Mesenteric fat pad (tissue), 1 donor: ENCODE measurements around the gene NRDE2. TPM values are rescaled to one million over a fixed set of nuclear protein-coding genes. Genes with fewer than 3 reads are reported as not detected.
"Not testable (repeated sequence)": the region's sequence is repeated elsewhere in the genome, so short reads cannot be mapped to it uniquely, and the experiment has no call there.

ENCODE experiments used
- DNase-seq: peaks from one replicate; pipeline ENCODE4 v3.0.0-alpha.2; 2020; ENCODE audit warnings: low spot score
- total RNA-seq: library from RNA; stranded (reverse); fragmentation: NEBNext Ultra II Directional; extraction: Animal tissue kit (Norgen Biotek cat#: 25700); gene quantifications from one replicate; pipeline ENCODE4 v1.2.1, GENCODE V29; 2021
- donor health status: DM: yes; HTN: yes; CAD: no.

Gene NRDE2
- total RNA-seq, 1 donor from 2014 or later, result 17.2 TPM

- DNase-seq, result no peak
Measured at GRCh38 chr14:90342327-90342726, 10.6 kb upstream of the NRDE2 start.

DNA sequence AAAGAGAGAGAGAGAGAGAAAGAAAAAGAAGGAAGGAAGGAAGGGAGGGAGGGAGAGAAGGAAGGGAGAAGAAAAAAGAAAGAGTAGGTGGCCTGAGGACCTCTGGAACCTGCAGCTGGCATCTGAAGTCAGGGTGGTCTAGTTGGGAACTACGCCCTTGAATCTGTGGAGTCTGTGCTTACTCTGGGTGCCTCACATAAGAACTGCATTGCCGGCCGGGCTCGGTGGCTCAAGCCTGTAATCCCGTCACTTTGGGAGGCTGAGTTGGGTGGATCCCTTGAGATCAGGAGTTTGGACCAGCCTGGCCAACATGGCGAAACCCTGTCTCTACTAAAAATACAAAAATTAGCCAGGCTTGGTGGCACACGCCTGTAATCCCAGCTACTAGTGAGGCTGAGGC lies 10.0 kb upstream of the NRDE2 start:
- DNase-seq, result no peak

DNA sequence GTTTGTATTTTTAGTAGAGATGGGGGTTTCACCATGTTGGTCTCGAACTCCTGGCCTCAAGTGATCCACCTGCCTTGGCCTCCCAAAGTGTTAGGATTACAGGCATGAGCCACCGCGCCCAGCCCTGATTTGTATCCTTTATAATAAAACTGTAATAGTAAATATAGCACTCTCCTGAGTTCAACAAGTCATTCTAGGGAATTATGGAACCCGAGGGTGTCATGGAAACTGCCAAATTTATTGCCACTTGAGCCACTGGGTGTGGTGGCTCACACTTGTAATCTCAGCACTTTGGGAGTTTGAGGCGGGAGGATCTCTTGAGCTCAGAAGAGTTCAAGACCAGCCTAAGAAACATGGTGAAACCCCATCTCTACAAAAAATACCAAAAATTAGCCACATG lies 9.5 kb upstream of the NRDE2 start:
- DNase-seq, result not testable (repeated sequence)

GRCh38 chr14:90336985-90337384 lies 5.2 kb upstream of the NRDE2 start:
- DNase-seq, result no peak

DNA sequence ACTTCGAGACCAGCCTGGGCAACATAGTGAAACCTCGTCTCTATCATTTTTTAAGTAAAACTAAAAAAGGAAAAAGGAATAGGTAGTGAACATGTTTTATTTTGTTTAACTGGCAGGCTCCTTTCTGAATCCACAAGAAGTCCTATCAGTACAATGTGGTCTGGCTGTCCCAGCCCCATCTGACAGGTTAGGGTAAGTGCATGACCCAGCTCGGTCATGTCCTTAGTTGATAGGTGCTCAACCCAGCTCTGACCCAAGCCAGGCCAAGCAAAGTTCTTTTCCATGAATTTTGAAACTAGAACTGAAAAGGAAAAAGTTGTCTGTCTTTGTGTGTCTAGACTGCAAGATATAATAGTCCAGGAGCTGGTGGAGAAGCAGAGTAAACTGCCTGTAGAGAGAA lies 4.7 kb upstream of the NRDE2 start:
- DNase-seq, result no peak

GRCh38 chr14:90332271-90332584 lies 487 bp upstream of the NRDE2 start:
- DNase-seq, result no peak

- DNase-seq, result no peak
Measured at GRCh38 chr14:90330203-90331196, 1.2 kb downstream of the NRDE2 start.

DNA sequence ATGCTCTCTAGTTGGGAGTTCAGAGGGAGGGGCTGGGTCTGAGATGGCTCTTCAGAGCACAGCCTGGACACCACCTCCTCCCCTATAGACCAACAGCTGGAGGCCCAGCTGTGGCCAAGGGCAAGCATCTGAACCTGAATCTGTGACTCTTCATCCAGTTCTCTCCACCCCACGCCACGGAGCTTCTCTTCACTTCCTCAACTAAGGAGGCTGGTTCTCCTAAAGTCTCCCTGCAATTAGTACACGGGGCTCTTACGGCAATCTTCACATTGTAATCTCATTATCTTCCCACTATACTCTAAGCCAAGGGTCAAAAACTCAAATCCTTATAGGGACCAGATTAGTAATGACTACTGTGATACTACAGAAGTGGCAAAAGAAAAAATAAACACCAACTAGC lies 9.8 kb downstream of the NRDE2 start:
- DNase-seq, result no peak

DNA sequence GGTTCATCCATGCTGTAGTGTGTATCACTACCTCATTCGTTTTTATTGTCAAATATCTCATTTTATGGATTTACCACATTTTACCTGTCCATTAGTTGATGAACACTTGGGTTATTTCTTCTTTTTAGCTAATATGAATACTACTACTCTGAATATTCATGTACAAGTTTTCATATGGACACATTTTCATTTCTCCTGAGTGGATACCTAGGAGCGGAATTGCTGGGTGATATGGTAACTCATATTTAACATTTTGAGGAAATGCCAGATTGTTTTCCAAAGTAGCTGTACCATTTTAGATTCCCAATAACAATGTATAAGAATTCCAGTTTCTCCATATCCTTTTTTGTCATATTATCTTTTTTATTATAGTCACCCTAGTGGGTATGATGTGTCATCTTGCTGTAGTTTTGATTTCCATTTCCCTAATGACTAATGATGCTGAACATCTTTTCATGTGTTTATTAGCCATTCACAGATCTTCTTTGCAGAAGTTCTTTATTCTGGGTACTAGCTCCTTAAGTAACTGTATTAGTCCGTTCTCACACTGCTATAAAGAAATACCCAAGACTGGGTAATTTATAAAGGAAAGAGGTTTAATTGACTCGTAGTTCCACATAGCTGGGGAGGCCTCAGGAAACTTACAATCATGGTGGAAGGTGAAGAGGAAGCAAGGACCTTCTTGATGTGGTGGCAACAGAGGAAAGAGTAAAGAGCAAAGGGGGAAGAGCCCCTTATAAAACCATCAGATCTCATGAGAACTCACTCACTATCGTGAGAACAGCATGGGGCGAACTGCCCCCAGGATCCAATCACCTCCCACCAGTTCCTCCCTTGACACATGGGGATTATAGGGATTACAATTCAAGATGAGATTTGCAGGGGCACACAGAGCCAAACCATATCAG lies 11.9 kb downstream of the NRDE2 start:
- DNase-seq, result no peak

DNA sequence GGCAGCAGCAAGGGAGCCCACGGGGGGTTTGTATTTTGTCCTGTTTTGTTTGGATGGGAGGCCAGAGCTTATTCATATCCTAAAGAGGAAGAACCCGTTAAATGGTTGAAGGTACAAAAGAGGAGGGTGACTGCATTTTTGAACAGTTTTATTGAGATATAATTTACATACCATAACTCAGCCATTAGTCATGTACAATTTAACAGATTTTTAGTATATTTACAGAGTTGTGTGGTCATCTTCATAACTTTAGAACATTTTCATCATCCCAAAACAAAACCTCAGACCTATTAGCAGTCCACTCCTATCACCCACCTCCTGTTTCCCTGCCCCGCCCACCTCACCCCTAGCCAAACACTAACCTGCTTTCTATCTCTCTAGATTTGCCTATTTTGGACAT lies 12.6 kb downstream of the NRDE2 start:
- DNase-seq, result no peak

GRCh38 chr14:90318016-90318415 lies 13.7 kb downstream of the NRDE2 start:
- DNase-seq, result no peak

DNA sequence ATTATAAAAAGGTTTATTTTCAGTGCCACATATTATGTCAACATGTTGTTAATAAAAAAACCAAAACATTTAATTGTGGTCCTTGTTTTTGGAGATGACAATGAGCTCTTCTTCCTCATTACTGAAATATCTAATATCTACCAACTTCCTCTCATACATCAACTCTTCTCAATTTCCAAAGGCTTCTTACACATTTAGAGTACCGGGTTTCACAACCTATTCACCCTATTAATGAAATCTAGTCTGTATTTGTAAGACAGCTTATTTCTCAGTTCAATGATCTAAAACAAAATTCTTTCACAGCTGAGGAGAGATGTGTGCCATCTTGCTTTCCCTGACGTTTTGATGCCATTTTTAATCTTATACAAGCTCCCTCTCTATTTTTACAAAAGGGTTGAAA lies 14.5 kb downstream of the NRDE2 start:
- DNase-seq, result no peak

GRCh38 chr14:90308561-90308960 lies 23.2 kb downstream of the NRDE2 start:
- DNase-seq, result no peak

DNA sequence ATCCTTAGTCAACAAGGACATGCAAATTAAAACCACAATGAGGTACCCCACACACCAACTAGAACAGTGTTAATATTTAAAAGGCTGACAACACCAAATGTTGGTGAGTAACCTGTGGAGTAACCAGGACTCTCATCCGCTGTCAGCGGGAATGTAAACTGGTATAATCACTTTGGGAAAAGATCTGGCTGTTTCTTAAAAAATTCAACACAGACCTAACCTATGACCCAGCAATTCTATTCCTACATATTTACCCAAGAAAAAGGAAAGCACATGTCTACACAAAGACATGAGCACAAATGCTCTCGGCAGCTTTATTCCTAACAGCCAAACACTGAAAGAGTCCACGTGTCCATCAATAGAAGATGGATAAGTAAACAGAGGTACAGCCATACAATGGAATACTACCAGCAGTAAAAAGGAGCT lies 26.6 kb downstream of the NRDE2 start:
- DNase-seq, result no peak

GRCh38 chr14:90304502-90304901 lies 27.2 kb downstream of the NRDE2 start:
- DNase-seq, result no peak

DNA sequence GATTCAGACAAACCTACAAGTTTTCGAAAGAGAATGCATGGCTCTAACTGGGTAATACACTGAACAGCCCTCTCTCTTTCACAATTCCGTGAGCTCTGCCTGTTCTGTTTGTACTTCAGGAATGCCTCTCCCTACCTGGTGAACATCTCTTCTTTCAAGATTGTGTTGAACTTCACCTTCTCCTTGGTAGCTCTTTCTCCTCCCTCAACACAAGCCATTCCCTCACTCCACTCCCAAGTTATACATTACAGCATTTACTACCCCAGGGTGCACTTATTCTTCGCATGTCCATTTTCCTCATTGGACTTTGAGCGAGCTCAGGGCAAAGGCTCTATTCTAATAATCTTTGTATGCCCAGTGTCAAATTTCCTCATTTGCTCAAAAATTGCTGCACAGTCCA lies 28.3 kb downstream of the NRDE2 start:
- no peak for DNase-seq

GRCh38 chr14:90302529-90303303 lies 29.0 kb downstream of the NRDE2 start:
- no peak for DNase-seq

GRCh38 chr14:90301668-90302090 lies 30.1 kb downstream of the NRDE2 start:
- no peak for DNase-seq

DNA sequence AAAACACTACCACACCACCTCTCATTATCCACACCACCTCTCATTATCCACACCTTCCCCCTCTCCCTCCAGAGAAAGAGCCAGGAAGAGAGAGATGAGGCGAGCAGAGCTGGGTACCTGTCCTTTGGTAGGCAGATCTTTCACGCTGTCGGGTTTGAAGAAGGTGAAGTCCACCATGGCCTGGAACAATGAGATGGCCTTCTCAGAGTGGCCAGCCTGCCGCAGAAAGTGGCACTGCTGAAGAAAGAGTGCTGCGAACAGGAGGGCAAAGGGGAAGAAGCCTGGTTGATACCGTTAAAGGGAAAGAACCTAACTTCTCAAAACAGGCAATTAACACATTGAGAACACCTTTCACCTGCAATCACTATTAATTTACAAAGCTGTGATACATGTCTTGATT lies 30.6 kb downstream of the NRDE2 start:
- DNase-seq, result no peak

- DNase-seq, result no peak
Measured at GRCh38 chr14:90300611-90301047, 31.1 kb downstream of the NRDE2 start.

- DNase-seq, result no peak
Measured at GRCh38 chr14:90299408-90299807, 32.3 kb downstream of the NRDE2 start.
